ENCODE data around the gene FAM193A.

DNA sequence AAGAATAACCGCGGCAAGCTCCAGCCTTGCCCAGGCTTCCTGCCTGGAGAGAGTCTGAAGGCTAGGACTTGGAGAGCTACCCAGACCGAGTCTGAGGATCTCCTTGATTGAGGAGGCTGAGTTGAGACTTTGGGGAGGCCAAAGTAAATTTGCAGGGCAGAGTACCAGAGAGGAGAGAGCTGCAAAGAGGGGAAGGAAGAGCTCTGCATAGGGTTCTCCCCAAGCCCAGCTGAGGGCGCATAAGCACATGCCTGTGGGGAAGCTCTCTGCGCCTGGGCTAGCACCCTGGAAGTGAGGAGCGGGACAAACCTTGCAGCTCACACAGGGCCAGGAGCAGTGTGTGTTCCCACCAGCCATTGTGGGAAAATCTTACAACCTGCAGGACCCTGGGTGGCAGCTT, 56.1 kb downstream of the FAM193A start:
- no peak for TF ChIP-seq EZH2phosphoT487 (conservative IDR thresholded peaks at IDR 0.05; ENCODE audit: low read length)
- TF ChIP-seq, protein P1, sequence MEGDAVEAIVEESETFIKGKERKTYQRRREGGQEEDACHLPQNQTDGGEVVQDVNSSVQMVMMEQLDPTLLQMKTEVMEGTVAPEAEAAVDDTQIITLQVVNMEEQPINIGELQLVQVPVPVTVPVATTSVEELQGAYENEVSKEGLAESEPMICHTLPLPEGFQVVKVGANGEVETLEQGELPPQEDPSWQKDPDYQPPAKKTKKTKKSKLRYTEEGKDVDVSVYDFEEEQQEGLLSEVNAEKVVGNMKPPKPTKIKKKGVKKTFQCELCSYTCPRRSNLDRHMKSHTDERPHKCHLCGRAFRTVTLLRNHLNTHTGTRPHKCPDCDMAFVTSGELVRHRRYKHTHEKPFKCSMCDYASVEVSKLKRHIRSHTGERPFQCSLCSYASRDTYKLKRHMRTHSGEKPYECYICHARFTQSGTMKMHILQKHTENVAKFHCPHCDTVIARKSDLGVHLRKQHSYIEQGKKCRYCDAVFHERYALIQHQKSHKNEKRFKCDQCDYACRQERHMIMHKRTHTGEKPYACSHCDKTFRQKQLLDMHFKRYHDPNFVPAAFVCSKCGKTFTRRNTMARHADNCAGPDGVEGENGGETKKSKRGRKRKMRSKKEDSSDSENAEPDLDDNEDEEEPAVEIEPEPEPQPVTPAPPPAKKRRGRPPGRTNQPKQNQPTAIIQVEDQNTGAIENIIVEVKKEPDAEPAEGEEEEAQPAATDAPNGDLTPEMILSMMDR (IDR thresholded peaks at IDR 0.05; ENCODE audit: insufficient read depth, low read length, poor library complexity, severe bottlenecking) = no peak

Data from SU-DHL-6 (cell line).